Measurements from ENCODE around the gene EN1. TPM values are rescaled to one million over a fixed set of nuclear protein-coding genes. Genes with fewer than 3 reads are reported as not detected.

The EN1 gene
- polyA plus RNA-seq, 3 donors from 2014 or later, result not detected

- H3K36me3 Mint-ChIP-seq, result peaks cover 0 to 3% (median 0%) of the 10 kb centered on the region in 3 donors
- H3K4me1 Mint-ChIP-seq, result peaks cover 17 to 18% of the 10 kb centered on the region in 2 donors
- peaks cover 0 to 5% (median 0%) of the 10 kb centered on the region in 6 donors for H3K9me3 Mint-ChIP-seq
- DNase-seq, result no peak
- H3K27ac Mint-ChIP-seq, result no peak overlapping the region
- H3K27me3 Mint-ChIP-seq (ENCODE audit: low read depth in 3 of 3), result peaks cover 23 to 65% (median 55%) of the 10 kb centered on the region in 3 donors
- H3K4me3 Mint-ChIP-seq, result no peak overlapping the region
Observed at GRCh38 chr2:118852605-118853128, 5.2 kb upstream of the EN1 start.

- Mint-ChIP-seq H3K27me3 (ENCODE audit: low read depth in 3 of 3) (peaks cover 25 to 67% (median 58%) of the 10 kb centered on the region in 3 donors), H3K4me1 (peaks cover 19 to 24% of the 10 kb centered on the region in 2 donors), H3K9me3 (peaks cover 0 to 5% (median under 1%) of the 10 kb centered on the region in 6 donors), H3K27ac (no peak overlapping the region), H3K4me3 (no peak overlapping the region), H3K36me3 (peaks cover 0 to 3% (median 0%) of the 10 kb centered on the region in 3 donors)
- no peak for DNase-seq
Observed at GRCh38 chr2:118851650-118852049, 4.2 kb upstream of the EN1 start.

- Mint-ChIP-seq H3K27me3 (ENCODE audit: low read depth in 3 of 3) (peaks cover 25 to 65% (median 51%) of the 10 kb centered on the region in 3 donors), H3K4me3 (no peak overlapping the region), H3K27ac (no peak overlapping the region), H3K9me3 (peaks cover 0 to 5% (median under 1%) of the 10 kb centered on the region in 6 donors), H3K36me3 (peaks cover 0 to 4% (median 0%) of the 10 kb centered on the region in 3 donors), H3K4me1 (peaks cover 16 to 18% of the 10 kb centered on the region in 2 donors)
- no peak for DNase-seq
Observed at GRCh38 chr2:118850901-118851415, 3.5 kb upstream of the EN1 start.

- peaks cover 0 to 5% (median 2%) of the 10 kb centered on the region in 6 donors for H3K9me3 Mint-ChIP-seq
- DNase-seq, result no peak
- H3K4me3 Mint-ChIP-seq, result peak overlapping the region in 1 of 5 donors; percentile 7
- H3K4me1 Mint-ChIP-seq, result peaks cover 11 to 18% of the 10 kb centered on the region in 2 donors
- H3K36me3 Mint-ChIP-seq, result peaks cover 0 to 7% (median 0%) of the 10 kb centered on the region in 3 donors
- no peak overlapping the region for H3K27ac Mint-ChIP-seq
- H3K27me3 Mint-ChIP-seq (ENCODE audit: low read depth in 3 of 3), result peaks cover 27 to 66% (median 54%) of the 10 kb centered on the region in 3 donors
Observed at GRCh38 chr2:118850168-118850900, 2.9 kb upstream of the EN1 start.

- H3K27ac Mint-ChIP-seq, result no peak overlapping the region
- H3K36me3 Mint-ChIP-seq, result peaks cover 0 to 7% (median 0%) of the 10 kb centered on the region in 3 donors
- no peak for DNase-seq
- peaks cover 0 to 5% (median 2%) of the 10 kb centered on the region in 6 donors for H3K9me3 Mint-ChIP-seq
- peak overlapping the region in 1 of 5 donors; percentile 65 for H3K4me3 Mint-ChIP-seq
- peaks cover 7 to 24% of the 10 kb centered on the region in 2 donors for H3K4me1 Mint-ChIP-seq
- peaks cover 29 to 71% (median 60%) of the 10 kb centered on the region in 3 donors for H3K27me3 Mint-ChIP-seq (ENCODE audit: low read depth in 3 of 3)
Observed at GRCh38 chr2:118849226-118850167, 2.0 kb upstream of the EN1 start.

GRCh38 chr2:118848381-118849225 lies 1.2 kb upstream of the EN1 start:
- peak overlapping the region; percentile 35 to 71 (median 65) for H3K4me3 Mint-ChIP-seq
- peaks cover 7 to 24% of the 10 kb centered on the region in 2 donors for H3K4me1 Mint-ChIP-seq
- no peak overlapping the region for H3K27ac Mint-ChIP-seq
- H3K36me3 Mint-ChIP-seq, result peaks cover 0 to 4% (median 0%) of the 10 kb centered on the region in 3 donors
- H3K27me3 Mint-ChIP-seq (ENCODE audit: low read depth in 3 of 3), result peaks cover 34 to 70% (median 59%) of the 10 kb centered on the region in 3 donors
- no peak for DNase-seq
- H3K9me3 Mint-ChIP-seq, result peaks cover 0 to 5% (median 2%) of the 10 kb centered on the region in 6 donors

GRCh38 chr2:118847762-118848172 lies 319 bp upstream of the EN1 start:
- Mint-ChIP-seq H3K9me3 (peaks cover 0 to 5% (median 2%) of the 10 kb centered on the region in 6 donors), H3K4me1 (peaks cover 11 to 27% of the 10 kb centered on the region in 2 donors), H3K36me3 (peaks cover 0 to 4% (median 0%) of the 10 kb centered on the region in 3 donors), H3K4me3 (peak overlapping the region in 4 of 5 donors; percentile 35 to 71 (median 62)), H3K27me3 (ENCODE audit: low read depth in 3 of 3) (peaks cover 32 to 72% (median 52%) of the 10 kb centered on the region in 3 donors), H3K27ac (no peak overlapping the region)
- DNase-seq, result no peak

- peaks cover 0 to 4% (median 0%) of the 10 kb centered on the region in 3 donors for H3K36me3 Mint-ChIP-seq
- no peak overlapping the region for H3K27ac Mint-ChIP-seq
- H3K4me1 Mint-ChIP-seq, result peaks cover 21 to 31% of the 10 kb centered on the region in 2 donors
- no peak overlapping the region for H3K4me3 Mint-ChIP-seq
- H3K27me3 Mint-ChIP-seq (ENCODE audit: low read depth in 3 of 3), result peaks cover 32 to 68% (median 42%) of the 10 kb centered on the region in 3 donors
- H3K9me3 Mint-ChIP-seq, result peaks cover 0 to 5% (median 2%) of the 10 kb centered on the region in 6 donors
- no peak for DNase-seq
Observed at GRCh38 chr2:118846442-118846952, 951 bp downstream of the EN1 start.

- peaks cover 33 to 66% (median 41%) of the 10 kb centered on the region in 3 donors for H3K27me3 Mint-ChIP-seq (ENCODE audit: low read depth in 3 of 3)
- peaks cover 21 to 33% of the 10 kb centered on the region in 2 donors for H3K4me1 Mint-ChIP-seq
- H3K27ac Mint-ChIP-seq, result peak overlapping the region in 1 of 6 donors; percentile 64
- H3K4me3 Mint-ChIP-seq, result peak overlapping the region in 2 of 5 donors; percentile 59 to 63
- H3K9me3 Mint-ChIP-seq, result peaks cover 0 to 5% (median under 1%) of the 10 kb centered on the region in 6 donors
- H3K36me3 Mint-ChIP-seq, result peaks cover 0 to 4% (median 0%) of the 10 kb centered on the region in 3 donors
- DNase-seq, result no peak
Observed at GRCh38 chr2:118845522-118846441, 1.7 kb downstream of the EN1 start.

- peaks cover 0 to 4% (median 0%) of the 10 kb centered on the region in 3 donors for H3K36me3 Mint-ChIP-seq
- DNase-seq, result no peak
- H3K9me3 Mint-ChIP-seq, result peaks cover 0 to 5% (median 0%) of the 10 kb centered on the region in 6 donors
- H3K4me3 Mint-ChIP-seq, result peak overlapping the region in 3 of 5 donors; percentile 6 to 38 (median 12)
- peaks cover 36 to 63% (median 39%) of the 10 kb centered on the region in 3 donors for H3K27me3 Mint-ChIP-seq (ENCODE audit: low read depth in 3 of 3)
- peaks cover 21 to 33% of the 10 kb centered on the region in 2 donors for H3K4me1 Mint-ChIP-seq
- no peak overlapping the region for H3K27ac Mint-ChIP-seq
Observed at GRCh38 chr2:118845005-118845521, 2.4 kb downstream of the EN1 start.

Data from immature natural killer cell (primary cell).